C1 segment of cervical spinal cord (tissue), 14 donors: ENCODE data around the gene HECTD1.
"Not testable (repeated sequence)": the region's sequence is repeated elsewhere in the genome, so short reads cannot be mapped to it uniquely, and the experiment has no call there.

Source experiments
- DNase-seq, 14 donors: peaks; one replicate each; lab custom pipeline; 2025; lab: John Stamatoyannopoulos, UW

Gene HECTD1

DNA sequence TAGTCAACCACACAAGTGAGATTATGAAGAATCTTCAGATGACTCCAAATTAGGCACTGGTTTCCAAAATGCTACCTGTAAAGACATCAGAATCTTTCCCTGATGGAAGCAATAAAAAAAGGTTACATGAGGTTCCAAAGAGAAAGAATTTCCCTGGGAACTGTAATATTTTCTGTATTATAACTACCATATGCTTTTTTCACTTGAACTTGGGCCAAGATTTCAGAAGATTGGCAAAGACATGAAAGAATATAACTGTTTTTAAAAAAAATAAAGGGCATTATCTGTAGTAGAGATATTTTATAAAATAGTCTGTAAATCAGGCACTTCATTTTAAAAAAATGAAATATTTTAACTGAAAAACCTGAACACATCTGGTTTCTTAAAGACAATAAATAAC is 12.9 kb downstream of the HECTD1 start:
- DNase-seq = no peak

- DNase-seq = no peak
These were observed 13.5 kb downstream of the HECTD1 start for GRCh38 chr14:31194095-31194494.

GRCh38 chr14:31192544-31192943 is 15.0 kb downstream of the HECTD1 start:
- not testable (repeated sequence) for DNase-seq

- DNase-seq = no peak
These were observed 16.8 kb downstream of the HECTD1 start for GRCh38 chr14:31190717-31191263.

- no peak for DNase-seq
These were observed 17.4 kb downstream of the HECTD1 start for GRCh38 chr14:31190219-31190603.

GRCh38 chr14:31189346-31190218 is 18.0 kb downstream of the HECTD1 start:
- DNase-seq = no peak

DNA sequence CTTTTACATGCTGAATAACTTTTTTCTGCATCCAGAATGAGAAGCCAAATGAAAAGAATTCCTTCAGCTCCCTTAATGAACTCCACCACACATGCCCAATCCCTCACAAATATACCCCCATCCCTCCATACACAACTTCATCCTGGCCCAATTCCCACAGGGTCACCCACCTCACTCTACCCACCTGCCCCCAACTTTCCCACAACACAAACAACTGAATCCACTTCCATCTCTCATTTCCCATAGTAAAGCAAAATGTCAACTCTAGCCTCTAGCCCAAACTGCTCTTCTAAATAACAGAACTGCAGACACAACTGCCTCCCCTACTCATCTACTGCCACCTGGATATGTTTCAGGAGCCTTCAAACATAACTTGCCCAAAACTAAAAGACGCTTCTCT is 18.8 kb downstream of the HECTD1 start:
- no peak for DNase-seq

DNA sequence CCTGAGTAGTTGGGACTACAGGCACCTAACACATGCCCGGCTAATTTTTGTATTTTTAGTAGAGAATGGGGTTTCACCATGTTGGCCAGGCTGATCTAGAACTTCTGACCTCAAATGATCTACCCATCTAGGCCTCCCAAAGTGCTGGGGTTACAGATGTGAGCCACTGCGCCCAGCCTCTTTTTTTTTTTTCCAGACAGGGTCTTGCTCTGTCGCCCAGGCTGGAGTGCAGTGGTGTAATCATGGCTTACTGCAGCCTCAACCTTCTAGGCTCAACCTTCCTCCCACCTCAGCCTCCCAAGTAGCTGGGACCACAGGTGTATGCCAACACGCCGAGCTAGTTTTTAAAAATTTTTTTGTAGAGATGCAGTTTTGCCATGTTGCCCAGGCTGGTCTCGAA is 25.6 kb downstream of the HECTD1 start:
- not testable (repeated sequence) for DNase-seq

DNA sequence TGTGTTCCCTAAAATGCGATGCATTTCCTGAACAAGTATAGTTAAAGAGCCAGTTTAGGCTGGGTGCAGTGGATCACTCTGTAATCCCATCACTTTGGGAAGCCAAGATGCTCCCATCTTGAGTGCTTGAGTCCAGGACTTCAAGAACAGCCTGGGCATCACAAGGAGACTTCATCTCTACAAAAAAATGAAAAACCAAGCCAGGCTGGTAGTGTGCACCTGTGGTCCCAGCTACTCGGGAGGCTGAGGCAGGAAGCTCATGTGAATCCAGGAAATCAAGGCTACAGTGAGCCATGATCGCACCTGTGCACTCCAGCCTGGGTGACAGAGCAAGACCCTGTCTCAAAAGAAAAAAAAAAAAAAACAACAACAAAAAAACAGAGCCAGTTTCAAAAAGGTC is 26.3 kb downstream of the HECTD1 start:
- no peak for DNase-seq

DNA sequence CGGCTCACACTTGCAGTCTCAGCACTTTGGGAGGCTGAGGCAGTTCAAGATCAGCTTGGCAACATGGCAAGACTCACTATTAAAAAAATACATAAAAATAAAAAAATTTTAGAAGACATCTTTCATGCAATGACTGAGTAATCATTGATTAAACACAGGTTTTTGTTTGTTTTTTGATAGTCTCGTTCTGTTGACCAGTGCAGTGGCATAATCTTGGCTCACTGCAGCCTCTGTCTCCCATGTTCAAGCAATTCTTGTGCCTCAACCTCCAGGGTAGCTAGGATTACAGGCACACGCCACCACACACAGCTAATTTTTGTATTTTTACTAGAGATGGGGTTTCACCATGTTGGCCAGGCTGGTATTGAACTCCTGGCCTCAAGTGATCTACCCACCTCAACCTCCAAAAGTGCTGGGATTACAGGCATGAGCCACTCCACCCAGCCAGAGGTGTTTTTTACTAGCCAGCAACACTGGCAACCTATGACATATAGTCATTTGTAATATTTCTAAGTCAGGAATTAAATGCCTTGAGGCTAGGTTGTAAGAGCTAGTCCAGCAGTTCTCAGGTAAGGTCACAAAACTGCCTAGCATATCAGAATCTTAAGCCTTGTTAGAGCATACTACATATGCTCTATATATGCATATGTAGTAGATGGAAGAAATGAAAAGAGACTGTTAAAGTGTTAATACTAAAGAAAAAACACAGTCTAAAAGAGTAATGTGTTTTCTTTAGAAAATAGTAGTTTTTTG is 27.1 kb downstream of the HECTD1 start:
- DNase-seq = no peak

- no peak for DNase-seq
These were observed 33.2 kb downstream of the HECTD1 start for GRCh38 chr14:31174433-31174832.

DNA sequence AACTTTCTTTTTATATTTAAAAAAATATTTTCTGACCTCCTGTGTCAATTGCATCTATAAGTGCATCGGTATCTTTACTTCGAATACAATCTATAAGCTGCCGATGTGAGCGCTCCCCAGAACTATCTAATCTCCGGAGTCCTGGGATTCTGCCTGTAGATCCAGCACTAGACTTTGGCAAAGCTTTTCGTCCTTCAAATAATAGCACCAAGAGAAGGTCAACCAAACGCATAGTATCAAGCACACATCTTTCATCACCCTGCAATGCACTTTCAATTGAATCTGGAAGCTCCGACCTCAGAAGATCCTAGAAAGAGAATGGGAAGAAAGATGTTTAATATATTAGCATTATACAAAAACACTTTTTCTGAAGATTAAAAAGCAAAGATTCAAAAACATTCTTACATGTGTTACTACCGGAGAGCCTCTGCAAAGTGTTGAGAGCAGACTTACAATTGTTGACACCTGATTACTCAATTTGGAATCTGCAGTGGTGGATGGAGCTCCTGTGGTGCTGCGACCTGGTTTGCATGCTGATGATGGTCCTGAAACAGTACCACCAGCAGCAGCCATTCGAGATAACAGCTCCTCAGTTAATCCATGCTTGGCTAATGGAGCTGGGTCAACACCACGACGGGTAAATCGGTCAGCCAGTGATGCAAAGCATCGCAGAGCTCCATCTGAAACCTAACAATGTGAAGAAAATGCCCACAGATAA is 34.3 kb downstream of the HECTD1 start:
- no peak for DNase-seq

GRCh38 chr14:31172084-31172483 is 35.5 kb downstream of the HECTD1 start:
- no peak for DNase-seq

DNA sequence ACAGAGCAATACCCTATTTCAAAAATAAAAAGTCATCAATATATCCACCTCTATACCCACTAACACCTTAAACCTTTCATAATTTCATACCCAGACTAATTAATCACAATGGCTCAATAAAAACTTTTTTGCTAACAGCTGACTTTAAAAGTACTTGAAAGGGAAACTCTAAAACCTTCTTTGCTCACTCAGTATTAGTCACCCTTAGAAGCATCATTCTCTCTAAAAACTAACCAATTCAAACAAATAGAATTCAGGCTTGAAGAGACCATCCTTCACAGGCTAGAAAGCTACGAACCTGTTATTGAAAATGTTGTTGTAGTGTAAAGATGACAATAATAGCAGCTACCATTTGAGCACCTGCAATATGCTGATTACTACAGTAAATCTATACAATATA is 37.2 kb downstream of the HECTD1 start:
- no peak for DNase-seq

- no peak for DNase-seq
These were observed 37.7 kb downstream of the HECTD1 start for GRCh38 chr14:31169877-31170276.

DNA sequence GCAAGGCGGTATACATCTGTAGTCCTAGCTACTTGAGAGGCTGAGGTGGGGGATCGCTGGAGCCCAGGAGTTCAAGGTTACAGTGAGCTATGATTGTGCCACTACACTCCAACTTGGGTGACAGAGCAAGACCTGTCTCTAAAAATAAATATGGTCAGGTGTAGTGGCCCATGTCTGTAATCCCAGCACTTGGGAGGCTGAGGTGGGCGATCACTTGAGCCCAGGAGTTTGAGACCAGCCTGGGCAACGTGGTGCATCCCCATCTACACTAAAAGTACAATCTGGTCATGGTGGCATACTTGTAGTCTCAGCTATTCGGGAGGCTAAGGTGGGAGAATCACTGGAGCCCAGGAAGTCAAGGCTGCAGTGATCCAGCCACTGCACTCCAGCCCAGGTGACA is 40.6 kb downstream of the HECTD1 start:
- no peak for DNase-seq

- no peak for DNase-seq
These were observed 41.4 kb downstream of the HECTD1 start for GRCh38 chr14:31166271-31166561.

DNA sequence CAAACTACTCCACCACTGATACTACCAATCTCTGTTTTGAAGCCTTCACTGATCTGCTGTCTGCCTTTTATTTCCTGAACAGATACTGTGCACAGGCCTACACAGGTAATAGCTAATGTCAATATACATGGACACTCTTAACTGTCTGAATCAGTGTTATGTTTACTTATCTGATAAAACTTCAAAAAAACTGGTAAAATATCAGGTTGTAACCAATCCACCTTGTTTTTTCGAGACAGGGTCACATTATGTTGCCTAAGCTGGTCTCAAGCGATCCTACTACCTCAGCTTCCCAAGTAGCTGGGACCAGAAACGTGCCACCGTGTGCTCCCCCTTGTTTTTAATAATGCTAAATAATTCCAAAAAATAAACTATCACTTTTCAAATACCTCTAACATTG is 43.5 kb downstream of the HECTD1 start:
- DNase-seq = no peak

- no peak for DNase-seq
These were observed 44.5 kb downstream of the HECTD1 start for GRCh38 chr14:31162910-31163649.

GRCh38 chr14:31161274-31161673 is 46.3 kb downstream of the HECTD1 start:
- no peak for DNase-seq

DNA sequence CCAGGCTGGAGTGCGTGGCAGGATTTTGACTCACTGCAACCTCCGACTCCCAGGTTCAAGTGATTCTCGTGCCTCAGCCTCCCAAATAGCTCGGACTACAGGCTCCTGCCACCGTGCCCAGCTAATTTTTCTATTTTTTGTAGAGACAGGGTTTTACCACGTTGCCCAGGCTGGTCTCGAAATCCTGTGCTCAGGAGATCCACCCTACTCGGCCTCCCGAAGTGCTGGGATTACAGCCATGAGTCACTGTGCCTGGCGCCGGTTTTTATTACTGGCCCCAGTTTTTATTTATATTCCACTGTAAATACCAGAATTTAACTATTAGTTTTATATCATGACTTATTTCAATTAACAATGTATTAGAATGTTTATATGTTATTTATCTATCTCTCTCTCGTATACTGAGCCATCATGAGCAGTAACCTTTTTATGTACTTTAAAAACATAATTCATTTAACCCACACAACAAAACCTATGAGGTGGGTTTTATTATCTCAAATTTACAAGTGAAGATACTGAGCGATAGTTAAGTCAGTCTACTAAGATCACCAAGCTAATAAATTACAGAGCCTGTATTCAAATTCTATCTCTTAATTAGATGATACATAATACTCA is 47.8 kb downstream of the HECTD1 start:
- DNase-seq = no peak
